Suprapubic skin (tissue), 4 donors: ENCODE measurements around the gene CPXM2. TPM values are rescaled to one million over a fixed set of nuclear protein-coding genes. Genes with fewer than 3 reads are reported as not detected.

ENCODE experiments used
- DNase-seq, 2 donors: peaks; one replicate each; pipeline ENCODE4 v3.0.0-alpha.2; 2019; ENCODE audit warnings: low spot score in 2 of 2
- H3K27ac ChIP-seq: fragments of 200-600 bp; sonication (generic); one replicate; pipeline ENCODE4 v1.5.1; 2019
- H3K27me3 ChIP-seq: fragments of 200-600 bp; sonication (generic); one replicate; pipeline ENCODE4 v1.5.1; 2019
- H3K36me3 ChIP-seq: fragments of 200-600 bp; sonication (generic); one replicate; pipeline ENCODE4 v1.5.1; 2019
- H3K4me1 ChIP-seq: fragments of 200-600 bp; sonication (generic); one replicate; pipeline ENCODE4 v1.5.1; 2019
- H3K4me3 ChIP-seq: fragments of 200-600 bp; sonication (generic); one replicate; pipeline ENCODE4 v1.5.1; 2019; ENCODE audit warnings: mild to moderate bottlenecking
- H3K9me3 ChIP-seq: fragments of 200-600 bp; sonication (generic); one replicate; pipeline ENCODE4 v1.5.1; 2019
- CTCF ChIP-seq, 2 donors: fragments of 200-600 bp in 1 of 2; fragments of 450-650 bp in 1 of 2; sonication (generic) in 1 of 2; IDR thresholded peaks; one replicate each; pipeline ENCODE4 v1.5.1; 2016 to 2019; ENCODE audit warnings: antibody characterized with exemption in 2 of 2, mild to moderate bottlenecking in 1 of 2, moderate library complexity in 1 of 2
- EP300 ChIP-seq: sonication (generic); formaldehyde crosslinking; IDR thresholded peaks from one replicate; pipeline ENCODE4 v1.6.1; 2017; ENCODE audit warnings: antibody characterized with exemption
- POLR2A ChIP-seq, 2 donors: fragments of 450-650 bp; IDR thresholded peaks; one replicate each; pipeline ENCODE4 v1.6.1; 2017; ENCODE audit warnings: antibody characterized with exemption in 2 of 2, mild to moderate bottlenecking in 2 of 2, moderate library complexity in 2 of 2
- POLR2AphosphoS5 ChIP-seq, 3 donors: sonication (generic); formaldehyde crosslinking; IDR thresholded peaks; one replicate each; pipeline ENCODE4 v1.6.1; 2017; ENCODE audit warnings: antibody characterized with exemption in 3 of 3
- WGBS: methylation state at CpG from one replicate; pipeline ENCODE4 v1.1.5; 2018; 5-methylcytosine and 5-hydroxymethylcytosine counted together
- total RNA-seq, 4 donors: library from RNA; depleted of rRNA; stranded (reverse); fragments of >200 nt; gene quantifications; one replicate each; pipeline ENCODE4 v1.1.0, GENCODE V29; 2016

The CPXM2 gene
- total RNA-seq: 1 to 10 TPM; 2.9 to 6.1 (median 3.7) TPM

DNA sequence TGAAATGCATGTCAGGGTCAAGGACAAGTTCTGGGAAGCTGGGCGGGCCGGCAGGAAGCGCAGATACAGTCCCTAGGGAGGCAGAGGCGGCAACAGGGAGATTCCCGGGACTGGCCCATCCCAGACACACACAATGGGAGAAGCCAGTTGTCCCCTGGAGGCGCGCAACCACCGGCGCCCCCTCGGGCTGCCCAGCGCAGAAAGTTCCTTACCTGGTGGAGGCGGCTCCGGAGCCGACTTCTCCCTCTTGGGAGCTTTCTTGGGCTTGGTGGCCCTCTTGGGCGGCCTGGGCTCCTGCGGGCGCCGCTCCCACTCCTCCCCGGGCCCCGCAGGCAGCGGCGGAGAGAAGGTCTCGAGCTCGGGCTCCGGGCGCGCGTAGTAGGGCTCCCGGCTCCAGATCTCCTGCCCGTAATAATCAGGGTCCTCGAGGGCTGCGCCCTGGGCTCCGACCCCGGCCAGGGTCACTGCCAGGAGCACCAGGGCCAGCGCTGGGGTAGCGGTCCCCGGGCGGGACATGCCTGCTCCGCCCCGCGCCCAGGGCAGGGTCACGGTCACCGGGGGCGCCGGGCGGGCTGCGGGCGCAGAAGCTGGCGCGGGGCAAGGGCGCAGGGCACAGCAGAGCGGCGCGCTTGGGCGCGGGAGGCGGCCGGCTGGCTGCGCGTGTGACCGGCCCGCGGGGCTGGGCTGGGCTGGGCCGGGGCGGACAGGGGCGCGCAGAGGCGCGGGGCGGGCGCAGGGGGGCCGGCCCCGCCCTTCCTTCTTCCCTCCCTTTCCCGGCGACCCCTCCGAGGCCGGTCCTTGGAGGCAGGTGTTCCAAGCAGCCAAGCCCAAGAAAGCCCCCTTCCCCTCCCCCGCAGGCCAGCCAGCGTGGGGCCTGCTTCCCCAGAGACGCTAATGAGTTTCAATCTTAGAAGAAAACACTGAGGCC is at the start of gene CPXM2:
TSS of gene CPXM2 (minus strand) at position 664 of the 928 bp plus-strand sequence. CDS start at position 516, 148 bp downstream.
- H3K27me3 ChIP-seq: peaks cover 16% of the 10 kb centered on the region
- H3K36me3 ChIP-seq: no peaks in the 10 kb centered on the region
- WGBS: 4% methylated on average over 10 of the region's 80 CpGs
- TF ChIP-seq EP300 (no peak), POLR2AphosphoS5 (IDR thresholded peaks at IDR 0.05) (no peak), CTCF (IDR thresholded peaks at IDR 0.05) (no peak), POLR2A (IDR thresholded peaks at IDR 0.05) (no peak)
- peak in 1 of 2 donors; percentile 60 for DNase-seq
- peak within 1 kb of the TSS; percentile 45 for H3K4me3 ChIP-seq
- no peaks in the 10 kb centered on the region for H3K9me3 ChIP-seq
- peak within 1 kb of the TSS; percentile 76 for H3K27ac ChIP-seq
- H3K4me1 ChIP-seq: peaks cover 9% of the 10 kb centered on the region

GRCh38 chr10:123939591-123939990 is 48.0 kb upstream of the CPXM2 start:
- DNase-seq: no peak
- WGBS: 88% methylated on average over 3 of the region's 7 CpGs
- Histone ChIP-seq H3K27ac (no peak overlapping the region), H3K27me3 (peaks cover 3% of the 10 kb centered on the region), H3K4me3 (no peak overlapping the region), H3K9me3 (no peaks in the 10 kb centered on the region), H3K4me1 (no peaks in the 10 kb centered on the region), H3K36me3 (no peaks in the 10 kb centered on the region)
- TF ChIP-seq POLR2A (IDR thresholded peaks at IDR 0.05) (no peak), POLR2AphosphoS5 (IDR thresholded peaks at IDR 0.05) (no peak), CTCF (IDR thresholded peaks at IDR 0.05) (no peak), EP300 (no peak)

GRCh38 chr10:123938890-123939289 is 47.3 kb upstream of the CPXM2 start:
- WGBS: 98% methylated on average over 4 of the region's 4 CpGs
- Histone ChIP-seq H3K9me3 (no peaks in the 10 kb centered on the region), H3K36me3 (no peaks in the 10 kb centered on the region), H3K4me3 (no peak overlapping the region), H3K27me3 (peaks cover 3% of the 10 kb centered on the region), H3K27ac (no peak overlapping the region), H3K4me1 (no peaks in the 10 kb centered on the region)
- DNase-seq: no peak
- TF ChIP-seq POLR2AphosphoS5 (IDR thresholded peaks at IDR 0.05) (no peak), EP300 (no peak), POLR2A (IDR thresholded peaks at IDR 0.05) (no peak), CTCF (IDR thresholded peaks at IDR 0.05) (no peak)

- Histone ChIP-seq H3K27me3 (peaks cover 3% of the 10 kb centered on the region), H3K4me1 (no peaks in the 10 kb centered on the region), H3K36me3 (no peaks in the 10 kb centered on the region), H3K9me3 (no peaks in the 10 kb centered on the region), H3K27ac (no peak overlapping the region), H3K4me3 (no peak overlapping the region)
- WGBS: 64% methylated on average over 5 of the region's 5 CpGs
- TF ChIP-seq POLR2A (IDR thresholded peaks at IDR 0.05) (no peak), POLR2AphosphoS5 (IDR thresholded peaks at IDR 0.05) (no peak), EP300 (no peak), CTCF (IDR thresholded peaks at IDR 0.05) (no peak)
- DNase-seq: no peak
Measured at GRCh38 chr10:123936426-123936825, 44.8 kb upstream of the CPXM2 start.

GRCh38 chr10:123935680-123936079 is 44.1 kb upstream of the CPXM2 start:
- TF ChIP-seq POLR2AphosphoS5 (IDR thresholded peaks at IDR 0.05) (no peak), POLR2A (IDR thresholded peaks at IDR 0.05) (no peak), EP300 (no peak), CTCF (IDR thresholded peaks at IDR 0.05) (no peak)
- H3K4me3 ChIP-seq: no peak overlapping the region
- H3K4me1 ChIP-seq: no peaks in the 10 kb centered on the region
- 89% methylated on average over 2 of the region's 2 CpGs for WGBS
- H3K36me3 ChIP-seq: no peaks in the 10 kb centered on the region
- peaks cover 3% of the 10 kb centered on the region for H3K27me3 ChIP-seq
- no peaks in the 10 kb centered on the region for H3K9me3 ChIP-seq
- DNase-seq: no peak
- H3K27ac ChIP-seq: no peak overlapping the region
